Smooth muscle cell (in vitro differentiated cells): ENCODE data around the gene TPCN2. TPM values are rescaled to one million over a fixed set of nuclear protein-coding genes. Genes with fewer than 3 reads are reported as not detected.

Experiments used
- DNase-seq: peaks from one replicate; lab custom pipeline; 2025; ENCODE audit not compliant: unreplicated experiment; lab: John Stamatoyannopoulos, UW
- H2AFZ ChIP-seq: fragments of 200-600 bp; sonication (generic); 2 replicates; pipeline ENCODE4 v1.6.0; 2016; ENCODE audit warnings: antibody characterized with exemption, low read depth, mild to moderate bottlenecking
- H3F3A ChIP-seq: fragments of 200-600 bp; sonication (generic); 2 replicates; pipeline ENCODE4 v1.6.0; 2017; ENCODE audit warnings: antibody characterized with exemption, low read depth
- H3K27ac ChIP-seq: fragments of 200-600 bp; sonication (generic); 2 replicates; pipeline ENCODE4 v1.5.1; 2016; ENCODE audit warnings: low read depth, mild to moderate bottlenecking
- H3K27me3 ChIP-seq: fragments of 200-600 bp; sonication (generic); 2 replicates; pipeline ENCODE4 v1.6.1; 2016; ENCODE audit warnings: low read depth, mild to moderate bottlenecking
- H3K36me3 ChIP-seq: fragments of 200-600 bp; sonication (generic); 2 replicates; pipeline ENCODE4 v1.5.1; 2016; ENCODE audit warnings: low read depth
- H3K4me1 ChIP-seq: fragments of 200-600 bp; sonication (generic); 2 replicates; pipeline ENCODE4 v1.5.1; 2016; ENCODE audit warnings: low read depth
- H3K4me2 ChIP-seq: fragments of 200-600 bp; sonication (generic); 2 replicates; pipeline ENCODE4 v1.6.0; 2016; ENCODE audit warnings: mild to moderate bottlenecking
- H3K4me3 ChIP-seq: fragments of 200-600 bp; sonication (generic); 2 replicates; pipeline ENCODE4 v1.5.1; 2016; ENCODE audit warnings: mild to moderate bottlenecking
- H3K79me2 ChIP-seq: fragments of 200-600 bp; sonication (generic); 2 replicates; pipeline ENCODE4 v1.6.0; 2016; ENCODE audit warnings: low read depth, mild to moderate bottlenecking
- H3K9ac ChIP-seq: fragments of 200-600 bp; sonication (generic); 2 replicates; pipeline ENCODE4 v1.6.0; 2016; ENCODE audit warnings: low read depth
- H3K9me3 ChIP-seq: fragments of 200-600 bp; sonication (generic); replicated peaks from 2 replicates; pipeline ENCODE4 v1.5.1; 2016; ENCODE audit warnings: low read depth
- H4K20me1 ChIP-seq: fragments of 200-600 bp; sonication (generic); 2 replicates; pipeline ENCODE4 v1.6.0; 2016; ENCODE audit warnings: low read depth
- CTCF ChIP-seq: fragments of 200-600 bp; sonication (generic); IDR thresholded peaks from 2 replicates; pipeline ENCODE4 v1.5.1; 2017; ENCODE audit warnings: borderline replicate concordance, mild to moderate bottlenecking, antibody characterized with exemption; ENCODE audit not compliant: insufficient read depth, poor library complexity, severe bottlenecking
- WGBS: methylation state at CpG from one replicate; pipeline ENCODE4 v1.1.7; 2016; ENCODE audit warnings: low lambda C conversion rate; 5-methylcytosine and 5-hydroxymethylcytosine counted together
- polyA plus RNA-seq: library from polyadenylated mRNA; unstranded; fragments of >200 nt; fragmentation: Nextera tagmentation; extraction: Ambion mirVana; gene quantifications from 2 replicates; pipeline ENCODE4 v1.2.1, GENCODE V29; 2016
- total RNA-seq: library from RNA; depleted of rRNA; stranded (reverse); fragments of >200 nt; gene quantifications from 2 replicates; pipeline ENCODE4 v1.2.3, GENCODE V29; 2014

Gene TPCN2
- total and polyA plus RNA-seq, 2 experiments from 2014 or later = 7.4 to 10.5 TPM

- no peaks in the 10 kb centered on the region for H4K20me1 ChIP-seq
- H3F3A ChIP-seq = no peaks in the 10 kb centered on the region
- WGBS = 93% methylated on average over 5 of the region's 5 CpGs
- H3K9me3 ChIP-seq = no peaks in the 10 kb centered on the region
- no peaks in the 10 kb centered on the region for H3K27me3 ChIP-seq
- no peak for DNase-seq
- H3K4me3 ChIP-seq = no peak overlapping the region
- no peak overlapping the region for H3K27ac ChIP-seq
- H3K4me2 ChIP-seq = no peak overlapping the region
- no peak overlapping the region for H3K9ac ChIP-seq
- TF ChIP-seq CTCF = no peak
- H3K79me2 ChIP-seq = no peaks in the 10 kb centered on the region
- H2AFZ ChIP-seq = no peak overlapping the region
- H3K36me3 ChIP-seq = no peaks in the 10 kb centered on the region
- H3K4me1 ChIP-seq = no peaks in the 10 kb centered on the region
Measured at GRCh38 chr11:69140635-69141034, 91.9 kb downstream of the TPCN2 start.

GRCh38 chr11:69141742-69142141 lies 93.0 kb downstream of the TPCN2 start:
- no peak overlapping the region for H3K9ac ChIP-seq
- H3K4me3 ChIP-seq = no peak overlapping the region
- WGBS = 91% methylated on average over 8 of the region's 8 CpGs
- TF ChIP-seq CTCF = no peak
- no peaks in the 10 kb centered on the region for H3K27me3 ChIP-seq
- H3F3A ChIP-seq = no peaks in the 10 kb centered on the region
- H4K20me1 ChIP-seq = no peaks in the 10 kb centered on the region
- no peak for DNase-seq
- H3K36me3 ChIP-seq = no peaks in the 10 kb centered on the region
- no peaks in the 10 kb centered on the region for H3K79me2 ChIP-seq
- H3K9me3 ChIP-seq = peaks cover 6% of the 10 kb centered on the region
- no peak overlapping the region for H3K4me2 ChIP-seq
- no peaks in the 10 kb centered on the region for H3K4me1 ChIP-seq
- no peak overlapping the region for H3K27ac ChIP-seq
- H2AFZ ChIP-seq = no peak overlapping the region

GRCh38 chr11:69142895-69143294 lies 94.2 kb downstream of the TPCN2 start:
- DNase-seq = no peak
- 96% methylated on average over 2 of the region's 2 CpGs for WGBS
- no peak overlapping the region for H3K4me2 ChIP-seq
- peaks cover 6% of the 10 kb centered on the region for H3K9me3 ChIP-seq
- no peak overlapping the region for H2AFZ ChIP-seq
- H3K36me3 ChIP-seq = no peaks in the 10 kb centered on the region
- H3K27me3 ChIP-seq = no peaks in the 10 kb centered on the region
- H4K20me1 ChIP-seq = no peaks in the 10 kb centered on the region
- no peak overlapping the region for H3K4me3 ChIP-seq
- H3K27ac ChIP-seq = no peak overlapping the region
- no peaks in the 10 kb centered on the region for H3K4me1 ChIP-seq
- TF ChIP-seq CTCF = no peak
- no peak overlapping the region for H3K9ac ChIP-seq
- H3K79me2 ChIP-seq = no peaks in the 10 kb centered on the region
- no peaks in the 10 kb centered on the region for H3F3A ChIP-seq

- 79% methylated on average over 7 of the region's 7 CpGs for WGBS
- Histone ChIP-seq H3K4me1 (no peaks in the 10 kb centered on the region), H3K27ac (no peak overlapping the region), H4K20me1 (no peaks in the 10 kb centered on the region), H3K9ac (no peak overlapping the region), H3K27me3 (no peaks in the 10 kb centered on the region), H3K4me2 (no peak overlapping the region), H2AFZ (no peak overlapping the region), H3K79me2 (no peaks in the 10 kb centered on the region), H3K4me3 (no peak overlapping the region), H3F3A (no peaks in the 10 kb centered on the region), H3K36me3 (no peaks in the 10 kb centered on the region), H3K9me3 (peaks cover 6% of the 10 kb centered on the region)
- TF ChIP-seq CTCF = no peak
- DNase-seq = no peak
Measured at GRCh38 chr11:69144316-69145049, 95.8 kb downstream of the TPCN2 start.
